ENCODE results near the gene PPP2R5C.

Gene PPP2R5C

GRCh38 chr14:101878211-101878821 lies 116.8 kb downstream of the PPP2R5C start:
- no peak overlapping the region for H3K9ac ChIP-seq (ENCODE audit: low read depth in 1 of 2, low read length in 2 of 2)
- H3K9me3 ChIP-seq (ENCODE audit: control insufficient read depth in 1 of 2, low read length in 2 of 2), result no peaks in the 10 kb centered on the region
- H3K4me3 ChIP-seq (ENCODE audit: low read depth in 1 of 2, low read length in 2 of 2), result no peak overlapping the region
- no peak overlapping the region for H3K27ac ChIP-seq (ENCODE audit: low read depth, low read length)
- peaks cover 34 to 42% of the 10 kb centered on the region in 2 donors for H3K4me1 ChIP-seq (ENCODE audit: control insufficient read depth in 1 of 2, insufficient read depth in 2 of 2, low read length in 2 of 2)
- no peaks in the 10 kb centered on the region for H3K27me3 ChIP-seq (ENCODE audit: control insufficient read depth in 1 of 2, insufficient read depth in 2 of 2, low read length in 2 of 2)
- H3K36me3 ChIP-seq (ENCODE audit: control insufficient read depth in 1 of 2, insufficient read depth in 2 of 2, low read length in 2 of 2), result peaks cover 18 to 31% of the 10 kb centered on the region in 2 donors

GRCh38 chr14:101878822-101879528 lies 117.5 kb downstream of the PPP2R5C start:
- H3K9me3 ChIP-seq (ENCODE audit: control insufficient read depth in 1 of 2, low read length in 2 of 2), result no peaks in the 10 kb centered on the region
- no peak overlapping the region for H3K27ac ChIP-seq (ENCODE audit: low read depth, low read length)
- H3K4me3 ChIP-seq (ENCODE audit: low read depth in 1 of 2, low read length in 2 of 2), result no peak overlapping the region
- H3K9ac ChIP-seq (ENCODE audit: low read depth in 1 of 2, low read length in 2 of 2), result no peak overlapping the region
- H3K27me3 ChIP-seq (ENCODE audit: control insufficient read depth in 1 of 2, insufficient read depth in 2 of 2, low read length in 2 of 2), result no peaks in the 10 kb centered on the region
- peaks cover 24 to 38% of the 10 kb centered on the region in 2 donors for H3K36me3 ChIP-seq (ENCODE audit: control insufficient read depth in 1 of 2, insufficient read depth in 2 of 2, low read length in 2 of 2)
- H3K4me1 ChIP-seq (ENCODE audit: control insufficient read depth in 1 of 2, insufficient read depth in 2 of 2, low read length in 2 of 2), result peaks cover 31 to 35% of the 10 kb centered on the region in 2 donors

GRCh38 chr14:101879529-101880336 lies 118.2 kb downstream of the PPP2R5C start:
- Histone ChIP-seq H3K27me3 (ENCODE audit: control insufficient read depth in 1 of 2, insufficient read depth in 2 of 2, low read length in 2 of 2) (no peaks in the 10 kb centered on the region), H3K27ac (ENCODE audit: low read depth, low read length) (no peak overlapping the region), H3K9me3 (ENCODE audit: control insufficient read depth in 1 of 2, low read length in 2 of 2) (no peaks in the 10 kb centered on the region), H3K36me3 (ENCODE audit: control insufficient read depth in 1 of 2, insufficient read depth in 2 of 2, low read length in 2 of 2) (peaks cover 29 to 46% of the 10 kb centered on the region in 2 donors), H3K4me3 (ENCODE audit: low read depth in 1 of 2, low read length in 2 of 2) (no peak overlapping the region), H3K4me1 (ENCODE audit: control insufficient read depth in 1 of 2, insufficient read depth in 2 of 2, low read length in 2 of 2) (peaks cover 31 to 32% of the 10 kb centered on the region in 2 donors), H3K9ac (ENCODE audit: low read depth in 1 of 2, low read length in 2 of 2) (no peak overlapping the region)

GRCh38 chr14:101881426-101881825 lies 119.9 kb downstream of the PPP2R5C start:
- Histone ChIP-seq H3K27me3 (ENCODE audit: control insufficient read depth in 1 of 2, insufficient read depth in 2 of 2, low read length in 2 of 2) (no peaks in the 10 kb centered on the region), H3K36me3 (ENCODE audit: control insufficient read depth in 1 of 2, insufficient read depth in 2 of 2, low read length in 2 of 2) (peaks cover 32 to 57% of the 10 kb centered on the region in 2 donors), H3K9me3 (ENCODE audit: control insufficient read depth in 1 of 2, low read length in 2 of 2) (no peaks in the 10 kb centered on the region), H3K4me3 (ENCODE audit: low read depth in 1 of 2, low read length in 2 of 2) (no peak overlapping the region), H3K4me1 (ENCODE audit: control insufficient read depth in 1 of 2, insufficient read depth in 2 of 2, low read length in 2 of 2) (peaks cover 18 to 30% of the 10 kb centered on the region in 2 donors), H3K9ac (ENCODE audit: low read depth in 1 of 2, low read length in 2 of 2) (no peak overlapping the region), H3K27ac (ENCODE audit: low read depth, low read length) (no peak overlapping the region)

GRCh38 chr14:101882141-101882935 lies 120.8 kb downstream of the PPP2R5C start:
- Histone ChIP-seq H3K4me3 (ENCODE audit: low read depth in 1 of 2, low read length in 2 of 2) (no peak overlapping the region), H3K27ac (ENCODE audit: low read depth, low read length) (no peak overlapping the region), H3K27me3 (ENCODE audit: control insufficient read depth in 1 of 2, insufficient read depth in 2 of 2, low read length in 2 of 2) (no peaks in the 10 kb centered on the region), H3K9ac (ENCODE audit: low read depth in 1 of 2, low read length in 2 of 2) (no peak overlapping the region), H3K9me3 (ENCODE audit: control insufficient read depth in 1 of 2, low read length in 2 of 2) (no peaks in the 10 kb centered on the region), H3K36me3 (ENCODE audit: control insufficient read depth in 1 of 2, insufficient read depth in 2 of 2, low read length in 2 of 2) (peaks cover 32 to 66% of the 10 kb centered on the region in 2 donors), H3K4me1 (ENCODE audit: control insufficient read depth in 1 of 2, insufficient read depth in 2 of 2, low read length in 2 of 2) (peaks cover 11 to 22% of the 10 kb centered on the region in 2 donors)

- H3K27me3 ChIP-seq (ENCODE audit: control insufficient read depth in 1 of 2, insufficient read depth in 2 of 2, low read length in 2 of 2), result no peaks in the 10 kb centered on the region
- H3K9ac ChIP-seq (ENCODE audit: low read depth in 1 of 2, low read length in 2 of 2), result no peak overlapping the region
- no peak overlapping the region for H3K4me3 ChIP-seq (ENCODE audit: low read depth in 1 of 2, low read length in 2 of 2)
- H3K36me3 ChIP-seq (ENCODE audit: control insufficient read depth in 1 of 2, insufficient read depth in 2 of 2, low read length in 2 of 2), result peaks cover 18 to 67% of the 10 kb centered on the region in 2 donors
- no peaks in the 10 kb centered on the region for H3K9me3 ChIP-seq (ENCODE audit: control insufficient read depth in 1 of 2, low read length in 2 of 2)
- no peak overlapping the region for H3K27ac ChIP-seq (ENCODE audit: low read depth, low read length)
- H3K4me1 ChIP-seq (ENCODE audit: control insufficient read depth in 1 of 2, insufficient read depth in 2 of 2, low read length in 2 of 2), result peaks cover 0 to 2% of the 10 kb centered on the region in 2 donors
These were observed 122.8 kb downstream of the PPP2R5C start for GRCh38 chr14:101884089-101884933.

GRCh38 chr14:101884934-101885576 lies 123.5 kb downstream of the PPP2R5C start:
- Histone ChIP-seq H3K4me3 (ENCODE audit: low read depth in 1 of 2, low read length in 2 of 2) (no peak overlapping the region), H3K4me1 (ENCODE audit: control insufficient read depth in 1 of 2, insufficient read depth in 2 of 2, low read length in 2 of 2) (no peaks in the 10 kb centered on the region), H3K9ac (ENCODE audit: low read depth in 1 of 2, low read length in 2 of 2) (no peak overlapping the region), H3K36me3 (ENCODE audit: control insufficient read depth in 1 of 2, insufficient read depth in 2 of 2, low read length in 2 of 2) (peaks cover 18 to 63% of the 10 kb centered on the region in 2 donors), H3K27me3 (ENCODE audit: control insufficient read depth in 1 of 2, insufficient read depth in 2 of 2, low read length in 2 of 2) (no peaks in the 10 kb centered on the region), H3K27ac (ENCODE audit: low read depth, low read length) (no peak overlapping the region), H3K9me3 (ENCODE audit: control insufficient read depth in 1 of 2, low read length in 2 of 2) (no peaks in the 10 kb centered on the region)

- Histone ChIP-seq H3K4me3 (ENCODE audit: low read depth in 1 of 2, low read length in 2 of 2) (no peak overlapping the region), H3K27me3 (ENCODE audit: control insufficient read depth in 1 of 2, insufficient read depth in 2 of 2, low read length in 2 of 2) (no peaks in the 10 kb centered on the region), H3K9me3 (ENCODE audit: control insufficient read depth in 1 of 2, low read length in 2 of 2) (no peaks in the 10 kb centered on the region), H3K9ac (ENCODE audit: low read depth in 1 of 2, low read length in 2 of 2) (no peak overlapping the region), H3K27ac (ENCODE audit: low read depth, low read length) (no peak overlapping the region), H3K4me1 (ENCODE audit: control insufficient read depth in 1 of 2, insufficient read depth in 2 of 2, low read length in 2 of 2) (no peaks in the 10 kb centered on the region), H3K36me3 (ENCODE audit: control insufficient read depth in 1 of 2, insufficient read depth in 2 of 2, low read length in 2 of 2) (peaks cover 22 to 68% of the 10 kb centered on the region in 2 donors)
These were observed 125.7 kb downstream of the PPP2R5C start for GRCh38 chr14:101887219-101887618.

- H3K9ac ChIP-seq (ENCODE audit: low read depth in 1 of 2, low read length in 2 of 2), result no peak overlapping the region
- no peak overlapping the region for H3K4me3 ChIP-seq (ENCODE audit: low read depth in 1 of 2, low read length in 2 of 2)
- no peaks in the 10 kb centered on the region for H3K4me1 ChIP-seq (ENCODE audit: control insufficient read depth in 1 of 2, insufficient read depth in 2 of 2, low read length in 2 of 2)
- peaks cover 23 to 69% of the 10 kb centered on the region in 2 donors for H3K36me3 ChIP-seq (ENCODE audit: control insufficient read depth in 1 of 2, insufficient read depth in 2 of 2, low read length in 2 of 2)
- H3K27me3 ChIP-seq (ENCODE audit: control insufficient read depth in 1 of 2, insufficient read depth in 2 of 2, low read length in 2 of 2), result no peaks in the 10 kb centered on the region
- no peak overlapping the region for H3K27ac ChIP-seq (ENCODE audit: low read depth, low read length)
- no peaks in the 10 kb centered on the region for H3K9me3 ChIP-seq (ENCODE audit: control insufficient read depth in 1 of 2, low read length in 2 of 2)
These were observed 126.7 kb downstream of the PPP2R5C start for GRCh38 chr14:101888182-101888581.

All from duodenal mucosa (tissue), 2 donors.